AG04449 (cell line): Measurements from ENCODE around the gene GAK.
A peak's percentile ranks its signal among the peaks of the same experiment; 100 is the strongest.

Experiments used
- CTCF ChIA-PET: fragments of 350-600 bp; formaldehyde crosslinking; extraction: SDS; loops from one replicate; lab custom pipeline; 2021; ENCODE audit warnings: antibody characterized with exemption; lab: Yijun Ruan, JAX
- POLR2A ChIA-PET: fragments of 400-600, 350-600 bp; formaldehyde crosslinking; extraction: SDS; loops from one replicate; lab custom pipeline; 2020; ENCODE audit warnings: antibody characterized with exemption, inconsistent platforms; lab: Yijun Ruan, JAX
- DNase-seq: peaks from one replicate; pipeline ENCODE4 v3.0.0-alpha.2; 2010; ENCODE audit warnings: low read depth, low spot score
- H3K4me3 ChIP-seq: 2 replicates; pipeline ENCODE4 v1.5.1; 2011; ENCODE audit warnings: low read depth, mild to moderate bottlenecking, control low read depth, low read length
- CTCF ChIP-seq: IDR thresholded peaks from one replicate; pipeline ENCODE4 v1.5.1; 2011; ENCODE audit warnings: mild to moderate bottlenecking, moderate library complexity, low read length, control low read depth, inconsistent platforms; ENCODE audit not compliant: insufficient read depth; ENCODE audit errors: missing control alignments

Gene GAK

GRCh38 chr4:907691-908425, 24.3 kb downstream of the GAK start:
- ChIA-PET CTCF (interaction anchor here (0.9 to 1.5 kb wide), 3 partner anchors 24 to 166 kb away, joined by 3 read pairs; partner anchors contain the start of genes GAK and TMEM175), POLR2A (interaction anchor here (1.0 kb wide), 1 partner anchor 10 kb away, joined by 3 read pairs; no protein-coding TSS in a partner anchor)
- H3K4me3 ChIP-seq: no peak overlapping the region
- peak; percentile 36 for DNase-seq
- no peak for TF ChIP-seq CTCF

- ChIA-PET CTCF (interaction anchor here (0.8 to 0.9 kb wide), 3 partner anchors 25 to 80 kb away, joined by 3 read pairs; partner anchors contain the start of genes GAK, IDUA and TMEM175), POLR2A (no interaction called here)
- TF ChIP-seq CTCF: no peak
- no peak for DNase-seq
- H3K4me3 ChIP-seq: no peak overlapping the region
Measured at GRCh38 chr4:907103-907400, 25.1 kb downstream of the GAK start.

- no peak overlapping the region for H3K4me3 ChIP-seq
- CTCF ChIA-PET: interaction anchor here (0.8 to 0.9 kb wide), 2 partner anchors 27 to 81 kb away, joined by 3 read pairs; partner anchors contain the start of gene IDUA
- no peak for TF ChIP-seq CTCF
- no peak for DNase-seq
- POLR2A ChIA-PET: no interaction called here
Measured at GRCh38 chr4:906339-907102, 25.6 kb downstream of the GAK start.

- ChIA-PET CTCF (no interaction called here), POLR2A (no interaction called here)
- no peak overlapping the region for H3K4me3 ChIP-seq
- no peak for TF ChIP-seq CTCF
- DNase-seq: no peak
Measured at GRCh38 chr4:905485-906338, 26.4 kb downstream of the GAK start.

- no peak for DNase-seq
- ChIA-PET POLR2A (no interaction called here), CTCF (no interaction called here)
- no peak overlapping the region for H3K4me3 ChIP-seq
- TF ChIP-seq CTCF: no peak
Measured at GRCh38 chr4:903066-904046, 28.8 kb downstream of the GAK start.
